Stimulated activated CD4-positive, alpha-beta T cell treated with anti-CD3 and anti-CD28 coated beads, Interleukin-1b, Interleukin-23, amount 100 ng/mL, for 1 hour (primary cell): ENCODE measurements around the gene MYOZ1.

Experiments used
- DNase-seq, 2 donors: peaks; one replicate each; pipeline ENCODE4 v3.0.0-alpha.2; 2020; ENCODE audit warnings: low read depth in 2 of 2

The MYOZ1 gene

DNA sequence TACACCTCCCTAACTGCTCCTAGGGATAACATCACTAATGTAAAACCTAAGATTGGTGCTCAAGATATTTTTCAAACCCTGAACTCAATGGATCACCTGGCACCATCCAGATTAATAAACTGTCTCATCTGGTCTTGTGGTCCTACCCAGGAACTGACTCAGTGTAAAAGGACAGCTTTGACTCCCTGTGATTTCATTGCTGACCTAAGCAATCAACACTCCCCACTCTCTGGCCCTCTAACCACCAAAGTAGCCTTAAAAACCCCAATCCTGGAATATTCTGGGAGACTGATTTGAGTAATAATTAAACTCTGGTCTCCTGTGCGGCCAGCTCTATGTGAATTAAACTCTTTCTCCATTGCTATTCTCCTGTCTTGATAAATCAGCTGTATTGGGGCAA, 43.9 kb downstream of the MYOZ1 start:
- DNase-seq: no peak

GRCh38 chr10:73593812-73594211, 47.5 kb downstream of the MYOZ1 start:
- no peak for DNase-seq

GRCh38 chr10:73593110-73593509, 48.2 kb downstream of the MYOZ1 start:
- no peak for DNase-seq

GRCh38 chr10:73591935-73592699, 49.2 kb downstream of the MYOZ1 start:
- DNase-seq: no peak

DNA sequence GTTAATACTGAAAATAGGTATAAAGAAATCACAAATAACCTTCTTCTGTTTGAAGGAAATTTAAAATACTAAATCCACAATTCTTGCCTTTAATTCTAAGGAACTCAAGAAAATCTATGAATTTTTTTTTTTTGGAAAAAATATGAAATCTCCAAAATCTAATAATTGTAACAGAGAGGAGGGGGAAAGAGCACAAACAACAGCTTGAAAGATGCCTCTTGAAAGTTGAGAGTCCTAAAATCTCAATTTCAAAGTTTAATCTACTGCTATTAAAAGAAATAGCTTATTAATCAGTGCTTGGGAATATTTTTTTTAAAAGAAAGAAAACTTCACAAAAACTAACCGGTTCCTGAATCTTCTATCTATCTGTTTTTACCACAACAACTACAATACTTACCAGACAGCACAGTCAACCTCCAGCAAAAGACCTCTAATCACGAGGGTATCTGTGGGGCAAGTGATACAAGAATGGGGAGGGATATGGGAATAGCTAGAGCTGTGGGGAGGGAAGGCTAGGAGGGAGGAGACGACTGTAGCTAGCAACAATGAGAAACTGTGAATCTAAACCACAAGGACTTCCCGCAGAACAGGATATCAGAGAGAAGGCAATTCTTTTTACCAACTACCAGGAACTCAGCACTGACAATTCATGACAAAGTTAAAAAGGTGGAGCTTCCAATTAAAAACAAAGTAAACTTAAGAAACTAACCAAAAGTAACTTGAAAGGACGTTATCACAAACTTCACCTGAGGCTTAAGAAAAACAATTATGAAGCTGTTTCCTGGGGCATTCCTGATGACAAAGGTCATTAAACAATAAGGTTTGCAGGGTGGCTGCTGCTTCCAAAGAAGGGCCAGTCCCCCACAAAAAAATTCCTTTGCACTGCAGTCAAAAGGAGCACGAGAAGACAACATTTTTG, 50.1 kb downstream of the MYOZ1 start, which contains the start of gene USP54:
TSS of gene USP54 (minus strand) at position 462 of the 919 bp plus-strand sequence. CDS start 15,684 bp downstream, outside the sequence.
- no peak for DNase-seq

- no peak for DNase-seq
Observed at GRCh38 chr10:73589563-73590126, 51.6 kb downstream of the MYOZ1 start.

GRCh38 chr10:73588656-73589055, 52.6 kb downstream of the MYOZ1 start:
- no peak for DNase-seq

GRCh38 chr10:73586583-73586984, 54.7 kb downstream of the MYOZ1 start:
- no peak for DNase-seq

- DNase-seq: no peak
Observed at GRCh38 chr10:73585327-73585726, 55.9 kb downstream of the MYOZ1 start.

DNA sequence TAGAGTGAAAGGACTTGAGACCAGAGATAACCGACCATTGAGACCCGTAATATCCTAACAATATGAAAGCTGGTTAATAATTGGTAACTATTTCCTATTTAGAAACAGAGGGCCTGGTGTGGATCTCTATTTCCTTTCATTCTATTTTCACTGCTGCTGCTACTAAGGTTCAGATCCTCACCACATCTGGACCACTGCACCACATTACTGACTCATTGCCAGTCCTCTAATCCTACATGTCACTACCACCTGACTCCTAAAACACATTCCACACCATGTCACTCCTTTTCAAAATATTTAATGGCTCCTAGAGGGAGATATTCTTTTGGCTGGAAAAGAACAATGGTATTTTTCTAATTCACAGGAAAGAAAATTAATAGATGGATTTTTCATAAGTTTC, 56.5 kb downstream of the MYOZ1 start:
- no peak for DNase-seq

- DNase-seq: no peak
Observed at GRCh38 chr10:73581918-73582317, 59.4 kb downstream of the MYOZ1 start.
